A673 (cell line): ENCODE measurements around the gene KIF5C. TPM values are rescaled to one million over a fixed set of nuclear protein-coding genes. Genes with fewer than 3 reads are reported as not detected.

Experiments used
- BruUV-seq: library from RNA; stranded (reverse); fragments of 400-500 nt; replicated peaks from 2 replicates; lab custom pipeline; 2021; lab: Mats Ljungman, UMichigan
- CTCF ChIA-PET: fragments of 300-600 bp; sonication (Branson Sonifier 250); formaldehyde crosslinking; loops from one replicate; lab custom pipeline; 2022; ENCODE audit warnings: antibody characterized with exemption; lab: Charles Lee
- POLR2A ChIA-PET: fragments of 300-600 bp; sonication (Branson Sonifier 250); formaldehyde crosslinking; loops from one replicate; lab custom pipeline; 2022; ENCODE audit warnings: antibody characterized with exemption; ENCODE audit not compliant: low non-redundant PET; lab: Charles Lee
- DNase-seq: peaks from one replicate; pipeline ENCODE4 v3.0.0-alpha.2; 2015; ENCODE audit warnings: low spot score
- H3K27ac ChIP-seq: fragments of 200-600 bp; sonication (generic); 2 replicates; pipeline ENCODE4 v1.5.1; 2016; ENCODE audit warnings: mixed run types, low read depth, mild to moderate bottlenecking, mixed read lengths, antibody characterized with exemption, low read length; ENCODE audit not compliant: poor library complexity, severe bottlenecking
- H3K27me3 ChIP-seq: fragments of 200-600 bp; sonication (generic); replicated peaks from 2 replicates; pipeline ENCODE4 v1.6.1; 2017; ENCODE audit warnings: mixed run types, low read depth, mild to moderate bottlenecking, mixed read lengths, antibody characterized with exemption, low read length; ENCODE audit not compliant: insufficient read depth, poor library complexity
- H3K36me3 ChIP-seq: fragments of 200-600 bp; sonication (generic); 2 replicates; pipeline ENCODE4 v1.6.1; 2016; ENCODE audit warnings: mixed run types, mild to moderate bottlenecking, mixed read lengths, antibody characterized with exemption, low read length; ENCODE audit not compliant: insufficient read depth, poor library complexity, severe bottlenecking
- H3K4me1 ChIP-seq: fragments of 200-600 bp; sonication (generic); 2 replicates; pipeline ENCODE4 v1.6.1; 2017; ENCODE audit warnings: mixed run types, mild to moderate bottlenecking, mixed read lengths, antibody characterized with exemption, low read length; ENCODE audit not compliant: insufficient read depth, poor library complexity, severe bottlenecking
- H3K4me3 ChIP-seq: fragments of 200-600 bp; sonication (generic); 2 replicates; pipeline ENCODE4 v1.5.1; 2016; ENCODE audit warnings: low read depth, mixed run types, mild to moderate bottlenecking, mixed read lengths, low read length; ENCODE audit not compliant: poor library complexity, severe bottlenecking
- H3K9me3 ChIP-seq: fragments of 200-600 bp; sonication (generic); 2 replicates; pipeline ENCODE4 v1.6.1; 2016; ENCODE audit warnings: mixed run types, low read depth, mild to moderate bottlenecking, mixed read lengths, antibody characterized with exemption, low read length; ENCODE audit not compliant: poor library complexity, severe bottlenecking
- CTCF ChIP-seq: fragments of 300-800, 200-600 bp; sonication (generic); conservative IDR thresholded peaks from 2 replicates; pipeline ENCODE4 v1.5.1; 2017; ENCODE audit warnings: low read depth, mild to moderate bottlenecking, antibody characterized with exemption, low read length, moderate library complexity, mixed read lengths
- EZH2 ChIP-seq: fragments of 200-600 bp; sonication (generic); IDR thresholded peaks from 2 replicates; pipeline ENCODE4 v1.6.1; 2017; ENCODE audit warnings: borderline replicate concordance, low read depth, mild to moderate bottlenecking, mixed read lengths, antibody characterized with exemption, low read length; ENCODE audit not compliant: poor library complexity, severe bottlenecking
- intact Hi-C: fragments of 100-400 bp; cut with micrococcal nuclease; formaldehyde crosslinking; loops from one replicate; pipeline ENCODE4 v1.10.0; 2022; ENCODE audit not compliant: unreplicated experiment
- total RNA-seq: library from RNA; stranded (reverse); gene quantifications from 2 replicates; pipeline ENCODE4 v1.2.3, GENCODE V29; 2021

The KIF5C gene
- total RNA-seq, 1 experiment from 2014 or later, result 0.58 TPM

GRCh38 chr2:149057401-149057800 is 182.4 kb downstream of the KIF5C start:
- no peaks in the 10 kb centered on the region for H3K4me1 ChIP-seq
- no TSS peak for BruUV-seq
- no peaks in the 10 kb centered on the region for H3K36me3 ChIP-seq
- H3K9me3 ChIP-seq, result no peaks in the 10 kb centered on the region
- H3K27ac ChIP-seq, result no peak overlapping the region
- no peak for DNase-seq
- ChIA-PET POLR2A (no interaction called here), CTCF (no interaction called here)
- no peak for TF ChIP-seq CTCF
- no peak overlapping the region for H3K4me3 ChIP-seq
- intact Hi-C loops, result no loop called here
- no peaks in the 10 kb centered on the region for H3K27me3 ChIP-seq

GRCh38 chr2:149058936-149059335 is 183.9 kb downstream of the KIF5C start:
- intact Hi-C loops, result no loop called here
- no peak overlapping the region for H3K4me3 ChIP-seq
- no peaks in the 10 kb centered on the region for H3K27me3 ChIP-seq
- DNase-seq, result no peak
- POLR2A ChIA-PET, result no interaction called here
- no peaks in the 10 kb centered on the region for H3K4me1 ChIP-seq
- no peak overlapping the region for H3K27ac ChIP-seq
- no peaks in the 10 kb centered on the region for H3K9me3 ChIP-seq
- CTCF ChIA-PET, result no interaction called here
- BruUV-seq, result no TSS peak
- H3K36me3 ChIP-seq, result no peaks in the 10 kb centered on the region
- no peak for TF ChIP-seq CTCF
- TF ChIP-seq EZH2, result no peak

GRCh38 chr2:149059822-149060221 is 184.8 kb downstream of the KIF5C start:
- intact Hi-C loops, result no loop called here
- no peak overlapping the region for H3K27ac ChIP-seq
- DNase-seq, result no peak
- no peaks in the 10 kb centered on the region for H3K36me3 ChIP-seq
- CTCF ChIA-PET, result no interaction called here
- no peaks in the 10 kb centered on the region for H3K9me3 ChIP-seq
- BruUV-seq, result no TSS peak
- H3K4me3 ChIP-seq, result no peak overlapping the region
- H3K4me1 ChIP-seq, result no peaks in the 10 kb centered on the region
- POLR2A ChIA-PET, result no interaction called here
- no peaks in the 10 kb centered on the region for H3K27me3 ChIP-seq
- TF ChIP-seq EZH2 (no peak), CTCF (no peak)
